Sigmoid colon (tissue), 4 donors: ENCODE data around the gene C1GALT1.

ENCODE experiments used
- CTCF ChIP-seq, 4 experiments: fragments of 450-650 bp in 3 of 4; fragments of 200-600 bp in 1 of 4; IDR thresholded peaks; one replicate each; pipeline ENCODE4 v1.5.1; 2016 to 2019; ENCODE audit warnings: antibody characterized with exemption in 4 of 4, mild to moderate bottlenecking in 3 of 4, moderate library complexity in 2 of 4
- EP300 ChIP-seq, 4 donors: sonication (generic); formaldehyde crosslinking; IDR thresholded peaks; one replicate each; pipeline ENCODE4 v1.6.1; 2017; ENCODE audit warnings: antibody characterized with exemption in 4 of 4
- POLR2A ChIP-seq, 2 donors: fragments of 450-650 bp; IDR thresholded peaks; one replicate each; pipeline ENCODE4 v1.6.1; 2016; ENCODE audit warnings: antibody characterized with exemption in 2 of 2, mild to moderate bottlenecking in 2 of 2, moderate library complexity in 2 of 2
- POLR2AphosphoS5 ChIP-seq, 4 donors: sonication (generic); formaldehyde crosslinking; IDR thresholded peaks; one replicate each; pipeline ENCODE4 v1.6.1; 2017; ENCODE audit warnings: antibody characterized with exemption in 4 of 4

GRCh38 chr7:7228967-7229366 lies 46.6 kb downstream of the C1GALT1 start:
- TF ChIP-seq POLR2A (IDR thresholded peaks at IDR 0.05), result no peak
- no peak for TF ChIP-seq CTCF (IDR thresholded peaks at IDR 0.05)
- no peak for TF ChIP-seq POLR2AphosphoS5 (IDR thresholded peaks at IDR 0.05)
- no peak for TF ChIP-seq EP300 (IDR thresholded peaks at IDR 0.05)
